ENCODE results near the gene ZNF367. TPM values are rescaled to one million over a fixed set of nuclear protein-coding genes. Genes with fewer than 3 reads are reported as not detected.

ZNF367 gene
- total RNA-seq, 6 experiments from 2014 or later = 6.1 to 12.2 (median 11.5) TPM

DNA sequence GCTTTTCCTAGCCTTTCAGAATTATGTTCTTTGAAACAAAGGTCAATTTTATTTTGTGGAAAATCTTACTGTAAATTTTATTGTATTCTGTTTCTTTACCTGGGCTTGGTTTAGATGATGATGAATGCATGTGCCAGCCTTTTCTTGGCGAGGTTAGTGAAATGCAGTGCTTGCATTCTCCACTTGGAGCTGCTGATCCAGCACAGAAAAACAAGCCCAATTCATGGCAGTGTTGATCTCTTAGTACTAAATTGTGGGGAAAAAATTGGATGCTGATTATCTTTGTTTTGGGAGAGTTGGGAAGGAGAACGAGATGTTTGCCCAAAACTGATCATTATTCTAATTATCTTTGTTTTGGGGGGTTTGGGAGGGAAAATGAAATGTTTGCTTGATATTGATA, 35.5 kb upstream of the ZNF367 start:
- Mint-ChIP-seq H3K9me3 (no peaks in the 10 kb centered on the region), H3K27me3 (ENCODE audit: insufficient read depth) (no peaks in the 10 kb centered on the region; the same call in 1 of the 2 replicates), H3K36me3 (ENCODE audit: low read depth) (peaks cover 4% of the 10 kb centered on the region; the same call in 1 of the 2 replicates), H3K4me1 (ENCODE audit: low read depth) (peaks cover 43% of the 10 kb centered on the region), H3K4me3 (no peak overlapping the region), H3K27ac (no peak overlapping the region)
- peak; percentile 71 for TF ChIP-seq CTCF (IDR thresholded peaks at IDR 0.05)
- DNase-seq = peak; percentile 47

- TF ChIP-seq CTCF (IDR thresholded peaks at IDR 0.05) = no peak
- Mint-ChIP-seq H3K4me1 (ENCODE audit: low read depth) (peaks cover 55% of the 10 kb centered on the region), H3K4me3 (peak overlapping the region; percentile 94), H3K27ac (peak overlapping the region; percentile 86), H3K27me3 (ENCODE audit: insufficient read depth) (no peaks in the 10 kb centered on the region; the same call in 1 of the 2 replicates), H3K36me3 (ENCODE audit: low read depth) (no peaks in the 10 kb centered on the region), H3K9me3 (no peaks in the 10 kb centered on the region)
- DNase-seq = no peak
Observed at GRCh38 chr9:96450613-96451528, 32.7 kb upstream of the ZNF367 start.

- Mint-ChIP-seq H3K4me1 (ENCODE audit: low read depth) (peaks cover 55% of the 10 kb centered on the region), H3K36me3 (ENCODE audit: low read depth) (no peaks in the 10 kb centered on the region), H3K9me3 (no peaks in the 10 kb centered on the region), H3K4me3 (peak within 1 kb of the TSS; percentile 94), H3K27ac (peak within 1 kb of the TSS; percentile 86), H3K27me3 (ENCODE audit: insufficient read depth) (no peaks in the 10 kb centered on the region; the same call in 1 of the 2 replicates)
- no peak; the same call in 1 of the 2 replicates for TF ChIP-seq CTCF (IDR thresholded peaks at IDR 0.05)
- DNase-seq = peak; percentile 91
Observed at GRCh38 chr9:96449845-96450612, 31.9 kb upstream of the ZNF367 start, which contains the start of gene HABP4. Gene HABP4 (plus strand): TSS chr9:96450169. CDS start chr9:96450280, 111 bp downstream.

GRCh38 chr9:96449523-96449844, 31.3 kb upstream of the ZNF367 start:
- Mint-ChIP-seq H3K9me3 (no peaks in the 10 kb centered on the region), H3K27ac (peak overlapping the region; percentile 59), H3K4me1 (ENCODE audit: low read depth) (peaks cover 55% of the 10 kb centered on the region), H3K4me3 (peak overlapping the region; percentile 84), H3K36me3 (ENCODE audit: low read depth) (no peaks in the 10 kb centered on the region), H3K27me3 (ENCODE audit: insufficient read depth) (no peaks in the 10 kb centered on the region; the same call in 1 of the 2 replicates)
- DNase-seq = no peak
- TF ChIP-seq CTCF (IDR thresholded peaks at IDR 0.05) = no peak

- Mint-ChIP-seq H3K4me1 (ENCODE audit: low read depth) (peaks cover 51% of the 10 kb centered on the region), H3K9me3 (no peaks in the 10 kb centered on the region), H3K36me3 (ENCODE audit: low read depth) (no peaks in the 10 kb centered on the region), H3K27ac (no peak overlapping the region), H3K27me3 (ENCODE audit: insufficient read depth) (no peaks in the 10 kb centered on the region; the same call in 1 of the 2 replicates), H3K4me3 (no peak overlapping the region)
- TF ChIP-seq CTCF (IDR thresholded peaks at IDR 0.05) = no peak
- DNase-seq = no peak
Observed at GRCh38 chr9:96448546-96449170, 30.5 kb upstream of the ZNF367 start.
